SK-N-SH (cell line): ENCODE measurements around the gene TYW1. TPM values are rescaled to one million over a fixed set of nuclear protein-coding genes. Genes with fewer than 3 reads are reported as not detected.

ENCODE experiments used
- CTCF ChIA-PET: fragments of 300-600, 350-600 bp; formaldehyde crosslinking; extraction: SDS; loops from one replicate; lab custom pipeline; 2021; lab: Yijun Ruan, JAX
- POLR2A ChIA-PET: fragments of 350-600 bp; sonication (Branson Sonifier 250); formaldehyde crosslinking; extraction: SDS; loops from one replicate; lab custom pipeline; 2020; ENCODE audit warnings: antibody characterized with exemption, inconsistent platforms; lab: Yijun Ruan, JAX
- DNase-seq: peaks from one replicate; pipeline ENCODE4 v3.0.0; 2012
- H2AFZ ChIP-seq: fragments of 200-600 bp; sonication (generic); 2 replicates; pipeline ENCODE4 v1.8.1; 2016; ENCODE audit warnings: antibody characterized with exemption, mild to moderate bottlenecking, low read depth
- H3F3A ChIP-seq: fragments of 200-600 bp; sonication (generic); replicated peaks from 2 replicates; pipeline ENCODE3; 2016; ENCODE audit warnings: antibody characterized with exemption, mild to moderate bottlenecking; ENCODE audit not compliant: insufficient read depth
- H3K27ac ChIP-seq, 2 experiments: fragments of 200-500 bp in 1 of 2; fragments of 200-600 bp in 1 of 2; sonication (Bioruptor generic) in 1 of 2; sonication (generic), shearing (Covaris generic) in 1 of 2; 2 replicates each; pipeline versions ENCODE4 v1.5.1 to v1.6.1; 2014 to 2016; ENCODE audit warnings: low read depth in 2 of 2, inconsistent platforms in 1 of 2, low read length in 1 of 2, mild to moderate bottlenecking in 1 of 2, mixed read lengths in 1 of 2
- H3K27me3 ChIP-seq: fragments of 200-600 bp; sonication (generic), shearing (Covaris generic); 2 replicates; pipeline ENCODE4 v1.6.1; 2016; ENCODE audit warnings: mixed run types; ENCODE audit not compliant: insufficient read depth
- H3K36me3 ChIP-seq, 2 experiments: fragments of 200-500 bp in 1 of 2; fragments of 200-600 bp in 1 of 2; sonication (Bioruptor generic) in 1 of 2; sonication (generic) in 1 of 2; replicated peaks in 1 of 2; 2 replicates each; pipeline versions ENCODE3 to v1.5.1; 2014 to 2016; ENCODE audit warnings: low read length in 1 of 2, mild to moderate bottlenecking in 1 of 2; ENCODE audit not compliant: insufficient read depth in 2 of 2, control insufficient read depth in 1 of 2
- H3K4me1 ChIP-seq, 2 experiments: fragments of 200-500 bp in 1 of 2; fragments of 200-600 bp in 1 of 2; sonication (Bioruptor generic) in 1 of 2; sonication (generic), shearing (Covaris generic) in 1 of 2; 2 replicates each; pipeline versions ENCODE4 v1.5.1 to v1.6.1; 2014 to 2016; ENCODE audit warnings: low read depth in 1 of 2, low read length in 1 of 2, mixed run types in 1 of 2; ENCODE audit not compliant: insufficient read depth in 2 of 2, control insufficient read depth in 1 of 2
- H3K4me2 ChIP-seq: fragments of 200-600 bp; sonication (generic), shearing (Covaris generic); 2 replicates; pipeline ENCODE4 v1.6.1; 2017; ENCODE audit warnings: mixed run types
- H3K4me3 ChIP-seq, 2 experiments: fragments of 200-500 bp in 1 of 2; fragments of 200-600 bp in 1 of 2; sonication (Bioruptor generic) in 1 of 2; sonication (generic), shearing (Covaris generic) in 1 of 2; 2 replicates each; pipeline versions ENCODE4 v1.5.1 to v1.8.1; 2014 to 2016; ENCODE audit warnings: low read depth in 2 of 2, inconsistent platforms in 1 of 2, low read length in 1 of 2, mild to moderate bottlenecking in 1 of 2, mixed read lengths in 1 of 2, moderate library complexity in 1 of 2
- H3K79me2 ChIP-seq: fragments of 200-600 bp; sonication (generic); 2 replicates; pipeline ENCODE4 v1.8.1; 2017; ENCODE audit warnings: mild to moderate bottlenecking; ENCODE audit not compliant: insufficient read depth
- H3K9ac ChIP-seq: fragments of 200-600 bp; sonication (generic); 2 replicates; pipeline ENCODE4 v1.6.1; 2017; ENCODE audit warnings: mixed run types
- H3K9me2 ChIP-seq: fragments of 200-600 bp; sonication (generic); 2 replicates; pipeline ENCODE4 v1.6.1; 2017; ENCODE audit warnings: mixed run types
- H3K9me3 ChIP-seq: fragments of 200-600 bp; sonication (generic); 2 replicates; pipeline ENCODE4 v1.6.1; 2017; ENCODE audit warnings: mixed run types, mild to moderate bottlenecking, moderate library complexity
- H4K20me1 ChIP-seq: fragments of 200-600 bp; sonication (generic); 2 replicates; pipeline ENCODE4 v1.6.1; 2017; ENCODE audit warnings: mild to moderate bottlenecking, mixed run types; ENCODE audit not compliant: insufficient read depth
- ELF1 ChIP-seq: IDR thresholded peaks from 2 replicates; pipeline ENCODE4 v1.4.0; 2012
- EP300 ChIP-seq, 2 experiments: IDR thresholded peaks; 2 replicates each; pipeline versions ENCODE4 v1.4.0 to v1.6.1; 2012; ENCODE audit warnings: borderline replicate concordance in 1 of 2, low read depth in 1 of 2, low read length in 1 of 2
- FOXJ3 ChIP-seq: sonication (generic); formaldehyde crosslinking; IDR thresholded peaks from 2 replicates; pipeline ENCODE4 v1.5.1; 2020; ENCODE audit warnings: mild to moderate bottlenecking, missing genetic modification reagents
- FOXM1 ChIP-seq: IDR thresholded peaks from 2 replicates; pipeline ENCODE4 v1.4.0; 2012; ENCODE audit warnings: low read depth, mild to moderate bottlenecking
- JUND ChIP-seq: IDR thresholded peaks from 2 replicates; pipeline ENCODE4 v1.4.0; 2012
- MEF2A ChIP-seq: IDR thresholded peaks from 2 replicates; pipeline ENCODE4 v1.4.0; 2012; ENCODE audit warnings: low read depth, borderline replicate concordance
- NFIC ChIP-seq: IDR thresholded peaks from 2 replicates; pipeline ENCODE4 v1.4.0; 2012; ENCODE audit warnings: borderline replicate concordance
- NRF1 ChIP-seq: IDR thresholded peaks from 2 replicates; pipeline ENCODE4 v1.6.1; 2012; ENCODE audit warnings: low read depth, mild to moderate bottlenecking, low read length
- RAD21 ChIP-seq: IDR thresholded peaks from 2 replicates; pipeline ENCODE4 v1.6.1; 2012; ENCODE audit warnings: mild to moderate bottlenecking, low read length
- RFX5 ChIP-seq: IDR thresholded peaks from 2 replicates; pipeline ENCODE4 v1.6.1; 2012; ENCODE audit warnings: mild to moderate bottlenecking, improper control_type of control experiment, low read length
- SIN3A ChIP-seq: IDR thresholded peaks from 2 replicates; pipeline ENCODE4 v1.6.1; 2012; ENCODE audit warnings: low read depth, mild to moderate bottlenecking, low read length, moderate library complexity, borderline replicate concordance
- SMC3 ChIP-seq: IDR thresholded peaks from 2 replicates; pipeline ENCODE4 v1.6.1; 2012; ENCODE audit warnings: low read depth, low read length, improper control_type of control experiment
- TEAD4 ChIP-seq: IDR thresholded peaks from 2 replicates; pipeline ENCODE4 v1.4.0; 2012; ENCODE audit warnings: mild to moderate bottlenecking, borderline replicate concordance; ENCODE audit not compliant: insufficient read depth
- WGBS: methylation state at CpG from one replicate; pipeline ENCODE4 v1.1.6; 2017; ENCODE audit warnings: low lambda C conversion rate; 5-methylcytosine and 5-hydroxymethylcytosine counted together
- polyA plus RNA-seq, 3 experiments: library from polyadenylated mRNA; depleted of rRNA; stranded (reverse); fragments of >200 nt; gene quantifications; 2 replicates each; pipeline ENCODE4 v1.2.3, GENCODE V29; 2012
- TF ChIP-seq, protein P1 (sequence below): fragments of 150-350 bp; IDR thresholded peaks from 2 replicates; pipeline ENCODE4 v1.6.1; 2016; ENCODE audit warnings: mild to moderate bottlenecking, low read depth, low read length
- TF ChIP-seq, protein P2 (sequence below): IDR thresholded peaks from 2 replicates; pipeline ENCODE4; 2012
- TF ChIP-seq, protein P3 (sequence below): fragments of 200-600 bp; sonication (generic); IDR thresholded peaks from 2 replicates; pipeline ENCODE4 v1.6.1; 2017; ENCODE audit warnings: antibody characterized with exemption, mild to moderate bottlenecking, moderate library complexity
- TF ChIP-seq, protein P4 (sequence below): IDR thresholded peaks from 2 replicates; pipeline ENCODE4 v1.4.0; 2012; ENCODE audit warnings: low read depth, borderline replicate concordance
- TF ChIP-seq, protein P5 (sequence below): fragments of 150-350 bp; IDR thresholded peaks from 2 replicates; pipeline ENCODE4 v1.6.1; 2017; ENCODE audit warnings: antibody characterized with exemption, low read length, low read depth, borderline replicate concordance

The TYW1 gene
- polyA plus RNA-seq, 1 of the 3 experiments (the other 2 are of a cell fraction) = 15.0 TPM

DNA sequence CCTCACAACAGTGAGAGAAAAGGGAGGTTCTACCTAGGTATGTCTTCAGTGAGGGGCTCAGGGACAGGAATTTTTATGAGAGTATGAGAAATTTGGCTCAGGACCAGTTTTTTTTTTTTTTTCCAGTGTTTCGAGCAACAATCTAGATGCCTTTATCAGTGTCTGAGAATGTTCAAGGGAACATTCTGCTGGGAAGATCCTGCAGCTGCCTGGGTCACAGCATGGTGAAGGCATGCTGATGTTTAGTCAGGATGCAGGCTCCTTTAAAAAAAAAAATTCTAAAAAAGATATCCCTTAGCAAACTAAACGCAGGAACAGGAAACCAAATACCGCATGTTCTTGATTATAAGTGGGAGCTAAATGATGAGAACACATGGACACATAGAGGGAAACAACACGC is 32.2 kb upstream of the TYW1 start:
- Histone ChIP-seq H3K9me3 (no peaks in the 10 kb centered on the region), H3K4me2 (no peak overlapping the region), H3K4me3 (no peak overlapping the region), H3K4me1 (no peaks in the 10 kb centered on the region), H2AFZ (no peak overlapping the region), H3K79me2 (no peaks in the 10 kb centered on the region), H3K27me3 (no peaks in the 10 kb centered on the region), H3F3A (peaks cover 3% of the 10 kb centered on the region), H3K9ac (no peak overlapping the region), H3K36me3 (peaks cover 0 to 5% of the 10 kb centered on the region in 2 experiments), H3K9me2 (no peaks in the 10 kb centered on the region), H4K20me1 (no peaks in the 10 kb centered on the region), H3K27ac (no peak overlapping the region)
- POLR2A ChIA-PET = no interaction called here
- WGBS = 62% methylated on average over 4 of the region's 4 CpGs
- DNase-seq = no peak
- TF ChIP-seq ELF1 (no peak), SMC3 (no peak), RAD21 (no peak), SIN3A (no peak), RFX5 (no peak), NRF1 (no peak), FOXJ3 (CRISPR knock-in tag) (no peak), NFIC (no peak; the same call in 1 of the 2 replicates), TEAD4 (no peak), JUND (no peak), FOXM1 (no peak), MEF2A (no peak), EP300 (IDR thresholded peaks at IDR 0.05; ENCODE audit: borderline replicate concordance in 1 of 2, low read depth in 1 of 2, low read length in 1 of 2) (no peak)
- TF ChIP-seq, protein P1, sequence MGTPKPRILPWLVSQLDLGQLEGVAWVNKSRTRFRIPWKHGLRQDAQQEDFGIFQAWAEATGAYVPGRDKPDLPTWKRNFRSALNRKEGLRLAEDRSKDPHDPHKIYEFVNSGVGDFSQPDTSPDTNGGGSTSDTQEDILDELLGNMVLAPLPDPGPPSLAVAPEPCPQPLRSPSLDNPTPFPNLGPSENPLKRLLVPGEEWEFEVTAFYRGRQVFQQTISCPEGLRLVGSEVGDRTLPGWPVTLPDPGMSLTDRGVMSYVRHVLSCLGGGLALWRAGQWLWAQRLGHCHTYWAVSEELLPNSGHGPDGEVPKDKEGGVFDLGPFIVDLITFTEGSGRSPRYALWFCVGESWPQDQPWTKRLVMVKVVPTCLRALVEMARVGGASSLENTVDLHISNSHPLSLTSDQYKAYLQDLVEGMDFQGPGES = no peak
- TF ChIP-seq, protein P2, sequence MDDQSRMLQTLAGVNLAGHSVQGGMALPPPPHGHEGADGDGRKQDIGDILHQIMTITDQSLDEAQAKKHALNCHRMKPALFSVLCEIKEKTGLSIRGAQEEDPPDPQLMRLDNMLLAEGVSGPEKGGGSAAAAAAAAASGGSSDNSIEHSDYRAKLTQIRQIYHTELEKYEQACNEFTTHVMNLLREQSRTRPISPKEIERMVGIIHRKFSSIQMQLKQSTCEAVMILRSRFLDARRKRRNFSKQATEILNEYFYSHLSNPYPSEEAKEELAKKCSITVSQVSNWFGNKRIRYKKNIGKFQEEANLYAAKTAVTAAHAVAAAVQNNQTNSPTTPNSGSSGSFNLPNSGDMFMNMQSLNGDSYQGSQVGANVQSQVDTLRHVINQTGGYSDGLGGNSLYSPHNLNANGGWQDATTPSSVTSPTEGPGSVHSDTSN = no peak
- TF ChIP-seq, protein P3, sequence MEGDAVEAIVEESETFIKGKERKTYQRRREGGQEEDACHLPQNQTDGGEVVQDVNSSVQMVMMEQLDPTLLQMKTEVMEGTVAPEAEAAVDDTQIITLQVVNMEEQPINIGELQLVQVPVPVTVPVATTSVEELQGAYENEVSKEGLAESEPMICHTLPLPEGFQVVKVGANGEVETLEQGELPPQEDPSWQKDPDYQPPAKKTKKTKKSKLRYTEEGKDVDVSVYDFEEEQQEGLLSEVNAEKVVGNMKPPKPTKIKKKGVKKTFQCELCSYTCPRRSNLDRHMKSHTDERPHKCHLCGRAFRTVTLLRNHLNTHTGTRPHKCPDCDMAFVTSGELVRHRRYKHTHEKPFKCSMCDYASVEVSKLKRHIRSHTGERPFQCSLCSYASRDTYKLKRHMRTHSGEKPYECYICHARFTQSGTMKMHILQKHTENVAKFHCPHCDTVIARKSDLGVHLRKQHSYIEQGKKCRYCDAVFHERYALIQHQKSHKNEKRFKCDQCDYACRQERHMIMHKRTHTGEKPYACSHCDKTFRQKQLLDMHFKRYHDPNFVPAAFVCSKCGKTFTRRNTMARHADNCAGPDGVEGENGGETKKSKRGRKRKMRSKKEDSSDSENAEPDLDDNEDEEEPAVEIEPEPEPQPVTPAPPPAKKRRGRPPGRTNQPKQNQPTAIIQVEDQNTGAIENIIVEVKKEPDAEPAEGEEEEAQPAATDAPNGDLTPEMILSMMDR = no peak
- TF ChIP-seq, protein P4, sequence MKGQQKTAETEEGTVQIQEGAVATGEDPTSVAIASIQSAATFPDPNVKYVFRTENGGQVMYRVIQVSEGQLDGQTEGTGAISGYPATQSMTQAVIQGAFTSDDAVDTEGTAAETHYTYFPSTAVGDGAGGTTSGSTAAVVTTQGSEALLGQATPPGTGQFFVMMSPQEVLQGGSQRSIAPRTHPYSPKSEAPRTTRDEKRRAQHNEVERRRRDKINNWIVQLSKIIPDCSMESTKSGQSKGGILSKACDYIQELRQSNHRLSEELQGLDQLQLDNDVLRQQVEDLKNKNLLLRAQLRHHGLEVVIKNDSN = no peak
- TF ChIP-seq, protein P5, sequence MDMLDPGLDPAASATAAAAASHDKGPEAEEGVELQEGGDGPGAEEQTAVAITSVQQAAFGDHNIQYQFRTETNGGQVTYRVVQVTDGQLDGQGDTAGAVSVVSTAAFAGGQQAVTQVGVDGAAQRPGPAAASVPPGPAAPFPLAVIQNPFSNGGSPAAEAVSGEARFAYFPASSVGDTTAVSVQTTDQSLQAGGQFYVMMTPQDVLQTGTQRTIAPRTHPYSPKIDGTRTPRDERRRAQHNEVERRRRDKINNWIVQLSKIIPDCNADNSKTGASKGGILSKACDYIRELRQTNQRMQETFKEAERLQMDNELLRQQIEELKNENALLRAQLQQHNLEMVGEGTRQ = no peak
- TF ChIP-seq, all 33 proteins: peak for 0
- CTCF ChIA-PET = no interaction called here
